HG03196 (cell line): ENCODE results near the gene CALD1.

Experiments
- ATAC-seq: cut with Tn5 transposase; IDR thresholded peaks from one replicate; pipeline ENCODE4 v1.9.1; 2021; ENCODE audit not compliant: unreplicated experiment

The CALD1 gene

GRCh38 chr7:134891696-134892678, 112.6 kb downstream of the CALD1 start:
- no peak for ATAC-seq

- ATAC-seq = no peak
These were observed 113.5 kb downstream of the CALD1 start for GRCh38 chr7:134892963-134893362.

- no peak for ATAC-seq
These were observed 114.5 kb downstream of the CALD1 start for GRCh38 chr7:134893920-134894319.

- ATAC-seq = no peak
These were observed 115.5 kb downstream of the CALD1 start for GRCh38 chr7:134894928-134895327.

- no peak for ATAC-seq
These were observed 116.6 kb downstream of the CALD1 start for GRCh38 chr7:134896073-134896472.

GRCh38 chr7:134897936-134898335, 118.5 kb downstream of the CALD1 start:
- no peak for ATAC-seq

GRCh38 chr7:134899729-134900128, 120.3 kb downstream of the CALD1 start:
- no peak for ATAC-seq

- ATAC-seq = peak; percentile 80
These were observed 120.9 kb downstream of the CALD1 start for GRCh38 chr7:134900166-134900982.

- no peak for ATAC-seq
These were observed 122.1 kb downstream of the CALD1 start for GRCh38 chr7:134901389-134902020.

GRCh38 chr7:134902058-134902457, 122.6 kb downstream of the CALD1 start:
- ATAC-seq = no peak

GRCh38 chr7:134903073-134903790, 123.8 kb downstream of the CALD1 start:
- no peak for ATAC-seq

GRCh38 chr7:134905375-134905774, 125.9 kb downstream of the CALD1 start:
- no peak for ATAC-seq

GRCh38 chr7:134907000-134907399, 127.6 kb downstream of the CALD1 start:
- ATAC-seq = no peak

- ATAC-seq = no peak
These were observed 128.2 kb downstream of the CALD1 start for GRCh38 chr7:134907639-134908038.

GRCh38 chr7:134908289-134908688, 128.9 kb downstream of the CALD1 start:
- peak; percentile 44 for ATAC-seq

GRCh38 chr7:134910214-134910890, 130.9 kb downstream of the CALD1 start:
- no peak for ATAC-seq

GRCh38 chr7:134910968-134911367, 131.5 kb downstream of the CALD1 start:
- no peak for ATAC-seq

GRCh38 chr7:134916171-134916883, 136.9 kb downstream of the CALD1 start:
- no peak for ATAC-seq

GRCh38 chr7:134919240-134919641, 139.8 kb downstream of the CALD1 start:
- peak; percentile 67 for ATAC-seq
